PFSK-1 (cell line): ENCODE data around the gene DAB2.

Experiments
- FOXP2 ChIP-seq: optimal IDR thresholded peaks from 2 replicates; pipeline ENCODE3; 2011; ENCODE audit warnings: borderline replicate concordance, control low read depth, inconsistent platforms; ENCODE audit not compliant: insufficient read depth; ENCODE audit errors: extremely low read length, extremely low read depth
- POLR2AphosphoS5 ChIP-seq: IDR thresholded peaks from 2 replicates; pipeline ENCODE4 v1.6.1; 2012; ENCODE audit warnings: low read depth, mild to moderate bottlenecking, control low read depth, low read length, moderate library complexity
- SIN3A ChIP-seq: IDR thresholded peaks from 2 replicates; pipeline ENCODE4 v1.6.1; 2012; ENCODE audit warnings: mild to moderate bottlenecking, low read length, moderate library complexity, borderline replicate concordance; ENCODE audit not compliant: insufficient read depth
- TAF1 ChIP-seq: IDR thresholded peaks from 2 replicates; pipeline ENCODE4 v1.6.1; 2012; ENCODE audit warnings: low read length, control low read depth, borderline replicate concordance; ENCODE audit not compliant: insufficient read depth
- TF ChIP-seq, protein P1 (sequence below), 2 experiments: IDR thresholded peaks; 2 replicates each; pipeline versions ENCODE4 v1.6.1 to v1.8.0; 2011 to 2012; ENCODE audit warnings: low read depth in 2 of 2, low read length in 2 of 2, control low read depth in 1 of 2, inconsistent platforms in 1 of 2, mild to moderate bottlenecking in 1 of 2, moderate library complexity in 1 of 2; ENCODE audit not compliant: insufficient read depth in 1 of 2

Gene DAB2

DNA sequence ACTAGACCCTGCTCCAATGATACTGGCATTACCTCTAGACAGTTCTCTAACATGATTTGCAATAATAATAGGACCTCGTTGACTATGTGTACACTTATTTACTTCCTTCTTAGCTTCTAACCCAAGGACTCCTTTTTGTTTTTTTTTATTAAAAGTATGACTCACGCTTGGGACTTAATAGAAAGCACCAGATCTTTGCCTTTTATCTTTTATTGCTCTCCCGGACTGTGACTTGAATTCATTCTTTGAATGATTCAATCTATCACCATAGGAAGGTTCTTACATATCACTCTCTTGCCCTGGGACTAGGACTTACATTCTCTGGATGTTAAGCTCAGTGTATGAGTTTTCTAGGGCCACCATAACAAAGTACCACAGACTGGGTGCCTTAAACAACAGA, 69.5 kb downstream of the DAB2 start:
- TF ChIP-seq, protein P1, sequence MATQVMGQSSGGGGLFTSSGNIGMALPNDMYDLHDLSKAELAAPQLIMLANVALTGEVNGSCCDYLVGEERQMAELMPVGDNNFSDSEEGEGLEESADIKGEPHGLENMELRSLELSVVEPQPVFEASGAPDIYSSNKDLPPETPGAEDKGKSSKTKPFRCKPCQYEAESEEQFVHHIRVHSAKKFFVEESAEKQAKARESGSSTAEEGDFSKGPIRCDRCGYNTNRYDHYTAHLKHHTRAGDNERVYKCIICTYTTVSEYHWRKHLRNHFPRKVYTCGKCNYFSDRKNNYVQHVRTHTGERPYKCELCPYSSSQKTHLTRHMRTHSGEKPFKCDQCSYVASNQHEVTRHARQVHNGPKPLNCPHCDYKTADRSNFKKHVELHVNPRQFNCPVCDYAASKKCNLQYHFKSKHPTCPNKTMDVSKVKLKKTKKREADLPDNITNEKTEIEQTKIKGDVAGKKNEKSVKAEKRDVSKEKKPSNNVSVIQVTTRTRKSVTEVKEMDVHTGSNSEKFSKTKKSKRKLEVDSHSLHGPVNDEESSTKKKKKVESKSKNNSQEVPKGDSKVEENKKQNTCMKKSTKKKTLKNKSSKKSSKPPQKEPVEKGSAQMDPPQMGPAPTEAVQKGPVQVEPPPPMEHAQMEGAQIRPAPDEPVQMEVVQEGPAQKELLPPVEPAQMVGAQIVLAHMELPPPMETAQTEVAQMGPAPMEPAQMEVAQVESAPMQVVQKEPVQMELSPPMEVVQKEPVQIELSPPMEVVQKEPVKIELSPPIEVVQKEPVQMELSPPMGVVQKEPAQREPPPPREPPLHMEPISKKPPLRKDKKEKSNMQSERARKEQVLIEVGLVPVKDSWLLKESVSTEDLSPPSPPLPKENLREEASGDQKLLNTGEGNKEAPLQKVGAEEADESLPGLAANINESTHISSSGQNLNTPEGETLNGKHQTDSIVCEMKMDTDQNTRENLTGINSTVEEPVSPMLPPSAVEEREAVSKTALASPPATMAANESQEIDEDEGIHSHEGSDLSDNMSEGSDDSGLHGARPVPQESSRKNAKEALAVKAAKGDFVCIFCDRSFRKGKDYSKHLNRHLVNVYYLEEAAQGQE (IDR thresholded peaks at IDR 0.05; ENCODE audit: insufficient read depth in 1 of 2, low read depth in 2 of 2, low read length in 2 of 2), result no peak
- no peak for TF ChIP-seq SIN3A
- no peak for TF ChIP-seq TAF1
- TF ChIP-seq FOXP2, result no peak
- TF ChIP-seq POLR2AphosphoS5, result no peak

DNA sequence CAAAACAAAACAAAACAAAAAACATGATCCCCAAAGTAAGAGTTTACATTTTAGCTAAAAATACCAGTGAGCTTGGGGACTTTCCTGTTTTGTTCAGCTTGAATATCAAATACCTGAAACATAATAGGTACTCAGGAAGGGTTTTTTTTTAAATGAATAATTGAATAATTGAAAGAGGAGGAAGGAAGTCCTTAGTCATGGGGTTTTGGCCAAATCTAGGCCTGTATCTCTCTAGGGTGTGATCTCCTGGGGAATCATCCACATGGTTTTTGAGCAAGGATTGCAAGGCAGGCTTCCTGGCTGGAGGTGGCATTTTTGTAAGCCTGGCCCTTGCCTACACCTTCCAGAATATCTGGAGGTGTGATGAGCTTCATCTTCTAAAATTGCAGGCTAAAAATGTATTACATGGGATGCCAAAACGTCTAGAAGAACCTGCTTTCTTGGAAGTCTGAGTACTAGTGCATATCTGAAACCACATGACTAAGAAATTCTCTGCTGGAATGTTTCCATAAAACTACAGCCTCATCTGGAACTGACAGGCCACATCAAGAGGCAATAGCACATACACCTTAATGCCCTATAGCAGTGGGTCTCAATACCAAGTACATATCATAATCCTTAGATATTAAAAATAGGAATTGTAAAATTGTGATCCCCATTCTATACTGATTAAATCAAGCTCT, 70.9 kb downstream of the DAB2 start:
- TF ChIP-seq, protein P1 (IDR thresholded peaks at IDR 0.05; ENCODE audit: insufficient read depth in 1 of 2, low read depth in 2 of 2, low read length in 2 of 2), result no peak
- TF ChIP-seq SIN3A, result no peak
- no peak for TF ChIP-seq TAF1
- no peak for TF ChIP-seq FOXP2
- no peak for TF ChIP-seq POLR2AphosphoS5

DNA sequence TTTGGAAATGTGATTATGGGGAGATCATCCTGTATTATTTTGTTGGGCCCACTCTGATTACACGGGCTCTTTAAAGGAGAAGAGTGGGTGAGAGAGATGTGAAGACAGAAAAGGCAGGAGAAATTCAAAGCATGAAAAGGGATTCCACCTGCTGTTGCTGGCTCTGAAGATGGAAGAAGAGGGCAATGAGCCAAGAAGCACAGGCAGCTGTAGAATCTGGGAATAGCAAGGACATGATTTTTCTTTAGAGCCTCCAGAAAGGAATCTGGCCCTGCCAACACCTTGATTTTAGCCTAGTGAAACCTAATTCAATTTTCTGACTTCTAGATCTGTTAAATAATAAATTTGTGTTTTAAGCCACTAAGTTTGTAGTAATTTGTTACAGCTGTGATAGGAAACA, 71.8 kb downstream of the DAB2 start:
- TF ChIP-seq POLR2AphosphoS5, result no peak
- no peak for TF ChIP-seq SIN3A
- TF ChIP-seq, protein P1 (IDR thresholded peaks at IDR 0.05; ENCODE audit: insufficient read depth in 1 of 2, low read depth in 2 of 2, low read length in 2 of 2), result no peak
- no peak for TF ChIP-seq FOXP2
- TF ChIP-seq TAF1, result no peak

DNA sequence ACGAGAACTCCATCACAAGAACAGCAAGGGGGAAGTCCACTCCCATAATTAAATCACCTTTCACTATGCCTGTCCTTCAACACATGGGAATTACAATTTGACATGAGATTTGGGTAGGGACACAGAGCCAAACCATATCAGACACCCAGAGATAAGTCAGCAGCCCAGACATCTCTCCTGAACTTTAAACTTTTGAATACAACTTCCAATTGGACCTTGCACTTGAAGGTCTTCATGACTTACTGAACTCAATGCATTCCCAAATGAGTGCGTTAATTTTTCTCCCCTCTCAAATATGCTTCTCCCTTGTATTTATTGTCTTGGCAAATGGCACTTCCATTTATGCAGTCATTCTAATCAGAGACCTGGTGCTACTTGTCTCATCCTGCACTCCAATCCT, 72.6 kb downstream of the DAB2 start:
- TF ChIP-seq, protein P1 (IDR thresholded peaks at IDR 0.05; ENCODE audit: insufficient read depth in 1 of 2, low read depth in 2 of 2, low read length in 2 of 2), result no peak
- no peak for TF ChIP-seq POLR2AphosphoS5
- TF ChIP-seq FOXP2, result no peak
- no peak for TF ChIP-seq SIN3A
- TF ChIP-seq TAF1, result no peak

DNA sequence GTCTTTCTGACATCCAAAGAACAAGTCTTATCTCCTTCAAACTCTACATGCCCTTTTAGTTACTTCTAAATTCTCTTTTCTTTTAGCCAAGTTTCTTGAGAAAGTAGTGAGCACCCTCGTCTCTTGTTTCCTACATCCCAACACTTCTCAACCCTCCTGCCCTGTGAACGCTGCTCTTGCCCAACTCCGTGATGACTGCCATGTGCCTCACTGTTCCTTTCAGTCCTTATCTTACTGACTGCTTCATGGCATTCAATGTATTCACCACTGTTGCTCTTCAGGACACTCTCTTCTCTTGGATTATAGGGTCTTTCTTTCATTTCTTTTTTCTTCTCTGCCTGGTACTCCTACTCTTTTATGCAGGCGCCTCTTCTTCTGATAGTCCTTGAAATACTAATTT, 75.3 kb downstream of the DAB2 start:
- TF ChIP-seq FOXP2 (no peak), SIN3A (no peak), TAF1 (no peak), POLR2AphosphoS5 (no peak)
- TF ChIP-seq, protein P1 (IDR thresholded peaks at IDR 0.05; ENCODE audit: insufficient read depth in 1 of 2, low read depth in 2 of 2, low read length in 2 of 2), result no peak
